ENCODE data around the gene ADCY9.
A peak's percentile ranks its signal among the peaks of the same experiment; 100 is the strongest.
"Not testable (repeated sequence)": the region's sequence is repeated elsewhere in the genome, so short reads cannot be mapped to it uniquely, and the experiment has no call there.

ADCY9 gene

GRCh38 chr16:4062212-4062802 is 53.9 kb downstream of the ADCY9 start:
- no peak for DNase-seq

- no peak for DNase-seq
These were observed 55.4 kb downstream of the ADCY9 start for GRCh38 chr16:4060823-4061222.

GRCh38 chr16:4060009-4060408 is 56.2 kb downstream of the ADCY9 start:
- DNase-seq = no peak

- DNase-seq = peak in 1 of 2 experiments; percentile 51
These were observed 57.9 kb downstream of the ADCY9 start for GRCh38 chr16:4058386-4058785.

- no peak for DNase-seq
These were observed 58.8 kb downstream of the ADCY9 start for GRCh38 chr16:4057439-4057877.

- no peak for DNase-seq
These were observed 59.8 kb downstream of the ADCY9 start for GRCh38 chr16:4056161-4057105.

- DNase-seq = no peak
These were observed 60.5 kb downstream of the ADCY9 start for GRCh38 chr16:4055748-4056147.

- DNase-seq = peak; percentile 82 to 94
These were observed 62.9 kb downstream of the ADCY9 start for GRCh38 chr16:4053301-4053845.

GRCh38 chr16:4052801-4053293 is 63.4 kb downstream of the ADCY9 start:
- peak; percentile 82 to 94 for DNase-seq

GRCh38 chr16:4052096-4052495 is 64.1 kb downstream of the ADCY9 start:
- no peak for DNase-seq

- DNase-seq = no peak
These were observed 64.7 kb downstream of the ADCY9 start for GRCh38 chr16:4051591-4051990.

- no peak for DNase-seq
These were observed 67.2 kb downstream of the ADCY9 start for GRCh38 chr16:4049031-4049430.

- no peak for DNase-seq
These were observed 67.8 kb downstream of the ADCY9 start for GRCh38 chr16:4048481-4048880.

GRCh38 chr16:4046221-4046620 is 70.0 kb downstream of the ADCY9 start:
- DNase-seq = no peak

- not testable (repeated sequence) for DNase-seq
These were observed 70.7 kb downstream of the ADCY9 start for GRCh38 chr16:4045561-4045960.

GRCh38 chr16:4042581-4042980 is 73.7 kb downstream of the ADCY9 start:
- no peak for DNase-seq

GRCh38 chr16:4038448-4038847 is 77.8 kb downstream of the ADCY9 start:
- DNase-seq = no peak

GRCh38 chr16:4036952-4037351 is 79.3 kb downstream of the ADCY9 start:
- not testable (repeated sequence) for DNase-seq

- DNase-seq = no peak
These were observed 81.3 kb downstream of the ADCY9 start for GRCh38 chr16:4034963-4035362.

GRCh38 chr16:4033951-4034350 is 82.3 kb downstream of the ADCY9 start:
- DNase-seq = no peak

- DNase-seq = no peak
These were observed 83.5 kb downstream of the ADCY9 start for GRCh38 chr16:4032768-4033167.

- DNase-seq = no peak
These were observed 88.1 kb downstream of the ADCY9 start for GRCh38 chr16:4028144-4028543.

- DNase-seq = no peak
These were observed 89.4 kb downstream of the ADCY9 start for GRCh38 chr16:4026854-4027253.

GRCh38 chr16:4025428-4025827 is 90.8 kb downstream of the ADCY9 start:
- DNase-seq = no peak
